GM12872 (cell line): ENCODE measurements around the gene RSPH4A.

Experiments used
- TF ChIP-seq, protein P1 (sequence below): IDR thresholded peaks from 3 replicates; pipeline ENCODE4 v1.5.1; 2011; ENCODE audit warnings: low read depth, mild to moderate bottlenecking, low read length, moderate library complexity; ENCODE audit not compliant: insufficient read depth

The RSPH4A gene

GRCh38 chr6:116663308-116663707 is 47.0 kb downstream of the RSPH4A start:
- TF ChIP-seq, protein P1, sequence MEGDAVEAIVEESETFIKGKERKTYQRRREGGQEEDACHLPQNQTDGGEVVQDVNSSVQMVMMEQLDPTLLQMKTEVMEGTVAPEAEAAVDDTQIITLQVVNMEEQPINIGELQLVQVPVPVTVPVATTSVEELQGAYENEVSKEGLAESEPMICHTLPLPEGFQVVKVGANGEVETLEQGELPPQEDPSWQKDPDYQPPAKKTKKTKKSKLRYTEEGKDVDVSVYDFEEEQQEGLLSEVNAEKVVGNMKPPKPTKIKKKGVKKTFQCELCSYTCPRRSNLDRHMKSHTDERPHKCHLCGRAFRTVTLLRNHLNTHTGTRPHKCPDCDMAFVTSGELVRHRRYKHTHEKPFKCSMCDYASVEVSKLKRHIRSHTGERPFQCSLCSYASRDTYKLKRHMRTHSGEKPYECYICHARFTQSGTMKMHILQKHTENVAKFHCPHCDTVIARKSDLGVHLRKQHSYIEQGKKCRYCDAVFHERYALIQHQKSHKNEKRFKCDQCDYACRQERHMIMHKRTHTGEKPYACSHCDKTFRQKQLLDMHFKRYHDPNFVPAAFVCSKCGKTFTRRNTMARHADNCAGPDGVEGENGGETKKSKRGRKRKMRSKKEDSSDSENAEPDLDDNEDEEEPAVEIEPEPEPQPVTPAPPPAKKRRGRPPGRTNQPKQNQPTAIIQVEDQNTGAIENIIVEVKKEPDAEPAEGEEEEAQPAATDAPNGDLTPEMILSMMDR: no peak

DNA sequence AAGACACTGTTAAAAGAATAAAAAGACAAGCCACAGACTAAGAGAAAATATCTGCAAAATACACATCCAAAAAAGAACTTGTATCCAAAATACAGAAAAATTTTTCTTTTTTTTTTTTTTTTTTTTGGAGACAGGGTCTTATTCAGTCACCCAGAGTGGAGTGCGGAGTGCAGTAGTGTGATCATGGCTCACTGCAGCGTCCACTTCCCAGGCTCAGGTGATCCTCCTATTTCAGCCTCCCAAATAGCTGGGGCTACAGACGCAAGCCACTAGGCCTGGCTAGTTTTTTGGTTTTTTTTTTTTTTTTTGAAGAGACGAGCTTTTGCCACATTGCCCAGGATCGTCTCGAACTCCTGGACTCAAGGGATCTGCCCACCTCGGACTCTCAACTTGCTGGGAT is 49.2 kb downstream of the RSPH4A start:
- TF ChIP-seq, protein P1: no peak

DNA sequence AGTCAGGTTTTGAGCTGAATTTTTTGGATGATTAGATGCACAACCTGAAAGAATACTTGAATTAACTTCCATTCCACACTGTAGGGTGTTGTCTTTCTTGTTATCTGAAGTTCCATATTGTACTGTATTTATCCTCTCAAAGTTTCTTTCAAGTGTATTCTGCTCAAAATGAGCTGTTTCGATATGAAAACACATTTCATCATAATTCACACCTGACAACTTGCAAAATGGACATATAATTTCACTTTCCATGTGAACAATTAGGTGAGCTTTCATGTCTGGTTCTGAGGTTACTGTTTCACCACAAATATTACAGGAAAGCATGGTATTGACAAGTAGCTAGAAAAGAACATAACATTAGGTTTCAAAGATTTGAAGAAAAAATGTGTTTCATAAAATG is 50.6 kb downstream of the RSPH4A start:
- TF ChIP-seq, protein P1: no peak

GRCh38 chr6:116667623-116668022 is 51.3 kb downstream of the RSPH4A start:
- TF ChIP-seq, protein P1: no peak

- TF ChIP-seq, protein P1: no peak
Measured at GRCh38 chr6:116672306-116672705, 56.0 kb downstream of the RSPH4A start.

- TF ChIP-seq, protein P1: no peak
Measured at GRCh38 chr6:116676021-116676420, 59.7 kb downstream of the RSPH4A start.

DNA sequence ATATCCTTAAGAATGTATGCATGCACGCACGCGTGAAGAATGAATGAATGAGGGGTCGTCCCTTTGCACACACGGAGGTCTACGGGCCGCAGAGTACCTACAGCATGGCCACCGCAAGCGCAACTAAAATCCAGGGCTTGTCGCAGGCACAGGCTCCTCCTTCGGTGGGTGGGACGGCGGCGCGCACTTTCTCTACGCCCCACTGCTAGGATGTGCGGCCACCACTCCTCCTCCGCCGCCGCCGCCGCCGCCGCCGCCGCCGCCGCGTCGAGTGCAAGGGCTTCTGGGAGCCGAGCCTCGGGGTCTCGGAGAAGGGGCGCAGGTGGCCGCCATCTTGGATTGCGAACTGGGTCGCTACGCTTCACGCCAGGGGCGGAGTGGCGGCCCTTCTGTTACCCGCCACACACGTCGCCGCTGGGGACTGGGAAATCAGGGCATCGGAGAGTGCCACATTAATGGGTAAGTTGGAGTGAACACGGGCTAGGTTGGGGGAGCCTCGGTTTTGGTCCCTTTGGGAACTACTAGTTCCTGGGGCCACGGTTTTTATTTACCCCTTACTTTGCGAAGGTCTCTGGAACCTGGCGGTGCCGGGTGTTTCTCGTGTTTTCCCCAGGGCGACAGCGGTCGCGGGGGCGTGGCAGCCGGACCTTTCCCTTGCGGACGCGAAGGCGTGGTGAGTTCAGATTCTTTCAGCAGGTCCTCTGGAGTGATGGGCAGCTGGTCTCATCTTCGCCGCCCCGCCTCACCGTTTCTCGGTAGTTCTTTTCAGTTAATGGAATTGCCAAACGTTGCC is 64.8 kb downstream of the RSPH4A start, which contains the start of gene KPNA5:
KPNA5 (plus strand) TSS at position 332 of the 793 bp plus-strand sequence; CDS start at position 456, 124 bp downstream.
- TF ChIP-seq, protein P1: no peak
